IMR-90 (cell line): Measurements from ENCODE around the gene GUCD1.

ENCODE experiments used
- BHLHE40 ChIP-seq: fragments of 150-350 bp; IDR thresholded peaks from 2 replicates; pipeline ENCODE4 v1.6.1; 2016; ENCODE audit warnings: mild to moderate bottlenecking, low read depth, low read length
- CEBPB ChIP-seq: IDR thresholded peaks from 2 replicates; pipeline ENCODE4 v1.6.1; 2012; ENCODE audit warnings: low read depth, low read length, improper control_type of control experiment
- CHD1 ChIP-seq: IDR thresholded peaks from 2 replicates; pipeline ENCODE4 v1.6.1; 2012; ENCODE audit warnings: low read depth, low read length, improper control_type of control experiment
- CTCF ChIP-seq: conservative IDR thresholded peaks from 2 replicates; pipeline ENCODE4 v1.5.1; 2012; ENCODE audit warnings: mild to moderate bottlenecking, low read depth, low read length, improper control_type of control experiment
- FOS ChIP-seq: fragments of 150-350 bp; IDR thresholded peaks from 2 replicates; pipeline ENCODE4 v1.6.1; 2016; ENCODE audit warnings: low read depth, low read length
- MAFK ChIP-seq: IDR thresholded peaks from 2 replicates; pipeline ENCODE4 v1.6.1; 2012; ENCODE audit warnings: low read depth, low read length, improper control_type of control experiment
- MAZ ChIP-seq: IDR thresholded peaks from 2 replicates; pipeline ENCODE4 v1.6.1; 2012; ENCODE audit warnings: low read depth, mild to moderate bottlenecking, low read length, improper control_type of control experiment, moderate library complexity, borderline replicate concordance
- MXI1 ChIP-seq: IDR thresholded peaks from 2 replicates; pipeline ENCODE4 v1.6.1; 2012; ENCODE audit warnings: low read depth, mild to moderate bottlenecking, low read length, moderate library complexity, borderline replicate concordance
- POLR2A ChIP-seq: IDR thresholded peaks from 2 replicates; pipeline ENCODE4 v1.6.1; 2012; ENCODE audit warnings: mild to moderate bottlenecking, low read depth, low read length
- RAD21 ChIP-seq: IDR thresholded peaks from 2 replicates; pipeline ENCODE4 v1.6.1; 2012; ENCODE audit warnings: low read length, improper control_type of control experiment
- RFX5 ChIP-seq: IDR thresholded peaks from 2 replicates; pipeline ENCODE4 v1.8.0; 2012; ENCODE audit warnings: low read depth, mild to moderate bottlenecking, low read length, moderate library complexity
- SMC3 ChIP-seq: fragments of 150-350 bp; IDR thresholded peaks from 2 replicates; pipeline ENCODE4 v1.6.1; 2016; ENCODE audit warnings: low read depth, mild to moderate bottlenecking, antibody characterized with exemption, low read length, moderate library complexity
- USF2 ChIP-seq: fragments of 150-350 bp; IDR thresholded peaks from 2 replicates; pipeline ENCODE4 v1.6.1; 2017; ENCODE audit warnings: mild to moderate bottlenecking, antibody characterized with exemption, low read length, low read depth
- TF ChIP-seq, protein P1 (sequence below): fragments of 150-350 bp; IDR thresholded peaks from 2 replicates; pipeline ENCODE4 v1.6.1; 2016; ENCODE audit warnings: low read depth, mild to moderate bottlenecking, low read length, moderate library complexity, borderline replicate concordance

GRCh38 chr22:24523873-24524272 is 31.1 kb downstream of the GUCD1 start:
- TF ChIP-seq CTCF, result no peak
- no peak for TF ChIP-seq POLR2A
- TF ChIP-seq, protein P1, sequence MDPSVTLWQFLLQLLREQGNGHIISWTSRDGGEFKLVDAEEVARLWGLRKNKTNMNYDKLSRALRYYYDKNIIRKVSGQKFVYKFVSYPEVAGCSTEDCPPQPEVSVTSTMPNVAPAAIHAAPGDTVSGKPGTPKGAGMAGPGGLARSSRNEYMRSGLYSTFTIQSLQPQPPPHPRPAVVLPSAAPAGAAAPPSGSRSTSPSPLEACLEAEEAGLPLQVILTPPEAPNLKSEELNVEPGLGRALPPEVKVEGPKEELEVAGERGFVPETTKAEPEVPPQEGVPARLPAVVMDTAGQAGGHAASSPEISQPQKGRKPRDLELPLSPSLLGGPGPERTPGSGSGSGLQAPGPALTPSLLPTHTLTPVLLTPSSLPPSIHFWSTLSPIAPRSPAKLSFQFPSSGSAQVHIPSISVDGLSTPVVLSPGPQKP, result no peak
- TF ChIP-seq USF2, result no peak
- TF ChIP-seq CEBPB, result no peak
- TF ChIP-seq MAFK, result no peak
- TF ChIP-seq RFX5, result no peak
- no peak for TF ChIP-seq SMC3
- no peak for TF ChIP-seq MAZ
- TF ChIP-seq BHLHE40, result no peak
- TF ChIP-seq MXI1, result no peak
- TF ChIP-seq RAD21, result no peak
- no peak for TF ChIP-seq CHD1
- no peak for TF ChIP-seq FOS
